SK-N-SH treated with all-trans-retinoic acid at 6 μM for 48 hours (cell line): Measurements from ENCODE around the gene PTRH1.

Source experiments
- ARNTL ChIP-seq: fragments of 450-650 bp; formaldehyde crosslinking; IDR thresholded peaks from 2 replicates; pipeline ENCODE4 v1.5.0; 2020; ENCODE audit warnings: low read depth, mild to moderate bottlenecking, moderate library complexity, borderline replicate concordance
- BACH2 ChIP-seq: fragments of 250-450 bp; sonication (Bioruptor Pico); IDR thresholded peaks from 2 replicates; pipeline ENCODE4 v1.9.0; 2021; ENCODE audit warnings: mild to moderate bottlenecking, borderline replicate concordance
- CSDC2 ChIP-seq: fragments of 250-450 bp; sonication (Bioruptor Pico); IDR thresholded peaks from 2 replicates; pipeline ENCODE4 v1.5.0; 2020; ENCODE audit warnings: mild to moderate bottlenecking, moderate library complexity
- GLIS3 ChIP-seq: fragments of 250-450 bp; sonication (Bioruptor Pico); IDR thresholded peaks from 2 replicates; pipeline ENCODE4 v1.5.0; 2020; ENCODE audit warnings: mild to moderate bottlenecking, moderate library complexity
- ISL1 ChIP-seq: fragments of 250-450 bp; sonication (Bioruptor Pico); IDR thresholded peaks from 2 replicates; pipeline ENCODE4 v2.1.2; 2022; ENCODE audit warnings: mild to moderate bottlenecking, moderate library complexity
- PPARA ChIP-seq: fragments of 250-450 bp; sonication (Bioruptor Pico); IDR thresholded peaks from 2 replicates; pipeline ENCODE4 v1.5.0; 2020; ENCODE audit warnings: mild to moderate bottlenecking, borderline replicate concordance
- TCF4 ChIP-seq: fragments of 250-450 bp; sonication (Bioruptor Pico); IDR thresholded peaks from 2 replicates; pipeline ENCODE4 v1.8.0; 2021; ENCODE audit warnings: mild to moderate bottlenecking, moderate library complexity, borderline replicate concordance
- ZFP3 ChIP-seq: fragments of 250-450 bp; sonication (Bioruptor Pico); IDR thresholded peaks from 2 replicates; pipeline ENCODE4 v1.5.0; 2020; ENCODE audit warnings: mild to moderate bottlenecking, moderate library complexity
- ZFP30 ChIP-seq: fragments of 450-650 bp; formaldehyde crosslinking; IDR thresholded peaks from 2 replicates; pipeline ENCODE4 v1.5.0; 2022; ENCODE audit warnings: mild to moderate bottlenecking, moderate library complexity
- ZNF8 ChIP-seq: fragments of 450-650 bp; formaldehyde crosslinking; IDR thresholded peaks from 2 replicates; pipeline ENCODE4 v1.5.0; 2020; ENCODE audit warnings: mild to moderate bottlenecking, moderate library complexity
- TF ChIP-seq, protein P1 (sequence below): fragments of 250-450 bp; sonication (Bioruptor Pico); IDR thresholded peaks from 2 replicates; pipeline ENCODE4 v1.8.0; 2020; ENCODE audit warnings: mild to moderate bottlenecking, moderate library complexity, borderline replicate concordance
- TF ChIP-seq, protein P2 (sequence below): fragments of 250-450 bp; sonication (Bioruptor Pico); IDR thresholded peaks from 2 replicates; pipeline ENCODE4 v1.5.1; 2020; ENCODE audit warnings: low read depth, mild to moderate bottlenecking, moderate library complexity
- TF ChIP-seq, protein P3 (sequence below): fragments of 250-450 bp; sonication (Bioruptor Pico); IDR thresholded peaks from 2 replicates; pipeline ENCODE4 v1.8.0; 2021; ENCODE audit warnings: low read depth, mild to moderate bottlenecking, moderate library complexity, borderline replicate concordance

DNA sequence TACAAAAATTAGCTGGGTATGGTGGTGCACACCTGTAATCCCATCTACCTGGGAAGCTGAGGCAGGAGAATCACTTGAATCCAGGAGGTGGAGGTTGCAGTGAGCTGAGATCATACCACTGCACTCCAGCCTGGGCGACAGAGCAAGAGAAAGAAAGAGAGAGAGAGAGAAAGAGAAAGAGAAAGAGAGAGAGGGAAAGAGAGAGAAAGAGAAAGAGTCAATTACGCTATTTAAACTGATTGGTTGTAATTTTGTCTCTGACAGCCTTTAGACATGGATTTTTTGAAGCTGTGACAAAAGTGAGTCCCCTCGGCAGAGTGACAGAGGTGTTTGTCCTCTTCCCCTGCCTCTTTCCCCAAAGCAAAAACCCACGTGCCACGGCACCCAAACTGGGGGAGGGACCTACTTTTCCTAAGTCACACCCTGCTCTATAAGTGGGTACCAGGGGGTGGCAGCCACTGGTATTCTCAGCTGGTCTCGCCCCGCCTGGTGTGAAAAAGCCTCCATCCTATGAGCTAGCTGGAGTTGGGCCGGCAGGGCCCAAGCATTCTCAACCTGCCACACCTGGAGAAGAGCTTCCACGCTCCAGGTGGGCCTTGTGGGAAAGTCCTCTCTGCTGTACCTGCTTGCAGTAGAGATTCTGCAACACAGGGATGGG is 12.0 kb downstream of the PTRH1 start:
- TF ChIP-seq, protein P1, sequence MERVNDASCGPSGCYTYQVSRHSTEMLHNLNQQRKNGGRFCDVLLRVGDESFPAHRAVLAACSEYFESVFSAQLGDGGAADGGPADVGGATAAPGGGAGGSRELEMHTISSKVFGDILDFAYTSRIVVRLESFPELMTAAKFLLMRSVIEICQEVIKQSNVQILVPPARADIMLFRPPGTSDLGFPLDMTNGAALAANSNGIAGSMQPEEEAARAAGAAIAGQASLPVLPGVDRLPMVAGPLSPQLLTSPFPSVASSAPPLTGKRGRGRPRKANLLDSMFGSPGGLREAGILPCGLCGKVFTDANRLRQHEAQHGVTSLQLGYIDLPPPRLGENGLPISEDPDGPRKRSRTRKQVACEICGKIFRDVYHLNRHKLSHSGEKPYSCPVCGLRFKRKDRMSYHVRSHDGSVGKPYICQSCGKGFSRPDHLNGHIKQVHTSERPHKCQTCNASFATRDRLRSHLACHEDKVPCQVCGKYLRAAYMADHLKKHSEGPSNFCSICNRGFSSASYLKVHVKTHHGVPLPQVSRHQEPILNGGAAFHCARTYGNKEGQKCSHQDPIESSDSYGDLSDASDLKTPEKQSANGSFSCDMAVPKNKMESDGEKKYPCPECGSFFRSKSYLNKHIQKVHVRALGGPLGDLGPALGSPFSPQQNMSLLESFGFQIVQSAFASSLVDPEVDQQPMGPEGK, result no peak
- TF ChIP-seq ZFP3 (CRISPR knock-in tag) (no peak), BACH2 (no peak), TCF4 (CRISPR knock-in tag) (no peak), ARNTL (no peak), CSDC2 (CRISPR knock-in tag) (no peak), PPARA (no peak), ZFP30 (CRISPR knock-in tag) (no peak), ZNF8 (no peak), GLIS3 (CRISPR knock-in tag) (no peak), ISL1 (CRISPR knock-in tag) (no peak)
- TF ChIP-seq, protein P2, sequence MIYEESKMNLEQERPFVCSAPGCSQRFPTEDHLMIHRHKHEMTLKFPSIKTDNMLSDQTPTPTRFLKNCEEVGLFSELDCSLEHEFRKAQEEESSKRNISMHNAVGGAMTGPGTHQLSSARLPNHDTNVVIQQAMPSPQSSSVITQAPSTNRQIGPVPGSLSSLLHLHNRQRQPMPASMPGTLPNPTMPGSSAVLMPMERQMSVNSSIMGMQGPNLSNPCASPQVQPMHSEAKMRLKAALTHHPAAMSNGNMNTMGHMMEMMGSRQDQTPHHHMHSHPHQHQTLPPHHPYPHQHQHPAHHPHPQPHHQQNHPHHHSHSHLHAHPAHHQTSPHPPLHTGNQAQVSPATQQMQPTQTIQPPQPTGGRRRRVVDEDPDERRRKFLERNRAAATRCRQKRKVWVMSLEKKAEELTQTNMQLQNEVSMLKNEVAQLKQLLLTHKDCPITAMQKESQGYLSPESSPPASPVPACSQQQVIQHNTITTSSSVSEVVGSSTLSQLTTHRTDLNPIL (CRISPR knock-in tag), result no peak
- TF ChIP-seq, protein P3, sequence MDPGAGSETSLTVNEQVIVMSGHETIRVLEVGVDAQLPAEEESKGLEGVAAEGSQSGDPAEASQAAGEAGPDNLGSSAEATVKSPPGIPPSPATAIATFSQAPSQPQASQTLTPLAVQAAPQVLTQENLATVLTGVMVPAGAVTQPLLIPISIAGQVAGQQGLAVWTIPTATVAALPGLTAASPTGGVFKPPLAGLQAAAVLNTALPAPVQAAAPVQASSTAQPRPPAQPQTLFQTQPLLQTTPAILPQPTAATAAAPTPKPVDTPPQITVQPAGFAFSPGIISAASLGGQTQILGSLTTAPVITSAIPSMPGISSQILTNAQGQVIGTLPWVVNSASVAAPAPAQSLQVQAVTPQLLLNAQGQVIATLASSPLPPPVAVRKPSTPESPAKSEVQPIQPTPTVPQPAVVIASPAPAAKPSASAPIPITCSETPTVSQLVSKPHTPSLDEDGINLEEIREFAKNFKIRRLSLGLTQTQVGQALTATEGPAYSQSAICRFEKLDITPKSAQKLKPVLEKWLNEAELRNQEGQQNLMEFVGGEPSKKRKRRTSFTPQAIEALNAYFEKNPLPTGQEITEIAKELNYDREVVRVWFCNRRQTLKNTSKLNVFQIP (CRISPR knock-in tag), result no peak
